NCI-H69 (cell line): ENCODE data around the gene TMEM51.

Experiments used
- DNase-seq: peaks from one replicate; lab custom pipeline; 2025; lab: John Stamatoyannopoulos, UW

TMEM51 gene

DNA sequence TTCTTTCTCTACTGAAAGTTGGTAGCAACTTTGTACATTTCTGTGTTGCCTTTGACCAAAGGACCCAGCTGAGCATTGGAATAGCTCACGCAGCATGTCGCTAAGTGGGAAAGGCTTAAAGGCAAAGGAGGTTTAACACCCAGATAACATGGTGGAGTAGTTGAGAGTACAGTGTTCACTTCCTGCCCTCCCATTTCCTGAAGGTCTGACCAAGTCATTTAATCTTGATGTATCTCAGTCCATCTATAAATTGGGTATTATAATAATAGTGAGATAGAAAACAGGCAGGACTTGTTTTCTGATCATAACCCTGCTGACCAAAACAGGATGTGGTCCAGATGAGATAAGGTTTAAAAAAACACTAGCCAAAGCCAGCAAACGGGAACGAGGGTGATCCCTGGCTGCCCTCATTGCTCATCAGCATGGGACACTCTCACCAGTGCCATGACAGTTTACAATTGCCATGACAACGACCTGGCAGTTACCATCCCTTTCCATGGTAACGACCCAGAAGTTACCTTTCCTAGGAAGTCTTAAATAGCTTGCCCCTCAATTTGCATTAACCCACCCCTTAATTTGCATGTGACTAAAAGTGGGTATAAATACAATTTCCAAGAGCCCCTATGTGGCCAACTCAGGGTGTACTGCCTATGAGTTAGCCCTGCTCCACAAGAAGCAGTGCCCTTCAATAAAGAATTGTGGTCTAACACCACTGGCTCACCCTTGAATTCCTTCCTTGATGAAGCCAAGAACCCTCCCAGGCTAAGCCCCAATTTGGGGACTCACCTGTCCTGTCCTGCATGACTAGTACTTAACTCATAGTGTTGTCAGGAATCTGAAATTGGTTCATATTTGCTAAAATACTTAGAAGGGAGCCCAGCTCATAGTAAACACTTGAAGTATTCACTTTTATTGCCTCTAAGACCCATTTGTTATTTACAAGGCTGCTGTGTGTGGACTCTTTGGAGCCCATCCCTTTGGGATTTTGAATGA is 65.0 kb downstream of the TMEM51 start:
- no peak for DNase-seq

DNA sequence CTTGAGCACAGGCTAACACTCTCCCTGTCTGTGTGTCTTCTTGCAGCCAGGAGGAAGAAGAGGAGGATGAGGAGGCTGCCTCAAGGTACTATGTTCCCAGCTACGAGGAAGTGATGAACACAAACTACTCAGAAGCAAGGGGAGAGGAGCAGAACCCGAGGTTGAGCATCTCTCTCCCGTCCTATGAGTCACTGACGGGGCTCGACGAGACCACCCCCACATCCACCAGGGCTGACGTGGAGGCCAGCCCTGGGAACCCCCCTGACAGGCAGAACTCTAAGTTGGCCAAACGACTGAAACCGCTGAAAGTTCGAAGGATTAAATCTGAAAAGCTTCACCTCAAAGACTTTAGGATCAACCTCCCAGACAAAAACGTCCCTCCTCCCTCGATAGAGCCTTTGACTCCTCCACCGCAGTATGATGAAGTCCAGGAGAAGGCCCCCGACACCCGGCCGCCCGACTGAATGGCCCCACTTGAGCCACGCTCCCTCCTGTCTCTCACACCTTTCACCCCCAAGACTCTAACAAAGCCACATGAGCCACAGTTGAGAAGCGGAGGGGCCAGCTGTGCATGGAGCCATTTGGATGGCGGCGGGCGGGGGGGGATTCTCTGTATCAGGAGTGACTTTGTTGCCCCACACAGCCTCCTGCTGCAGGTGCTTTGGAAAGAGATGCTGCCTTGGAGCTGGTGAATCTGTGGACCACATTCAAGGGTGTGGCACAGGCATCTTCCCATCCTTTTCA is 65.9 kb downstream of the TMEM51 start:
- DNase-seq, result no peak

GRCh38 chr1:15220024-15220392 is 66.5 kb downstream of the TMEM51 start:
- DNase-seq, result no peak

DNA sequence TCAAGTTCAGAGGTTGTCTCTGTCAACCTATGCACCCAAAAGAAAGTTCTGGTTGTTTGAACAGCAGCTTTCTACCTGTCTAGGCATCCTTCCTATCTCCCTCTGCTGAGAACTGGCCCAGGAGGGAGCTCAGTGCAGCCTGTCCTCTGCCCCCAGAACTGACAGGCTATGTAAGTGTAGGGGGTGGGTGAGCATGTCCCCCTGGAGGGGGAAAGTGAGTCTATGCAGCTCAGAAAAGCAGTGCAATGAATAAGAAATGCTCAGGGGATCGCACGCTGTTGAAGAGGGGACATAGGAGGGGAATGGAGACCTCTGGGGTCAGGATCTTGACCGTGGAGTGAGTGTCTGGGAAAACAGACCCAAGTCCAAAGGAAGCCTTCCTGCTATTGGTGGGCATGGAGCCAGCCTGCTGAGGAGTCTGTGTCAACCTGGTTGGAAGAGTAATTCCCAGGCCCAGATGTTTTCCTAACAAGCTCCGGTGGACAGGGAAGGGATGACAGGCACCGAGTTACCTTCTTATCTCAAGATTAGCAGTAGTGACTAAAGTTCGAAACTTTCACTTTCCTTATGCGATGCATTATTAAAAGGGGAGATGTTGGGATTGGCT is 67.4 kb downstream of the TMEM51 start:
- DNase-seq, result no peak

DNA sequence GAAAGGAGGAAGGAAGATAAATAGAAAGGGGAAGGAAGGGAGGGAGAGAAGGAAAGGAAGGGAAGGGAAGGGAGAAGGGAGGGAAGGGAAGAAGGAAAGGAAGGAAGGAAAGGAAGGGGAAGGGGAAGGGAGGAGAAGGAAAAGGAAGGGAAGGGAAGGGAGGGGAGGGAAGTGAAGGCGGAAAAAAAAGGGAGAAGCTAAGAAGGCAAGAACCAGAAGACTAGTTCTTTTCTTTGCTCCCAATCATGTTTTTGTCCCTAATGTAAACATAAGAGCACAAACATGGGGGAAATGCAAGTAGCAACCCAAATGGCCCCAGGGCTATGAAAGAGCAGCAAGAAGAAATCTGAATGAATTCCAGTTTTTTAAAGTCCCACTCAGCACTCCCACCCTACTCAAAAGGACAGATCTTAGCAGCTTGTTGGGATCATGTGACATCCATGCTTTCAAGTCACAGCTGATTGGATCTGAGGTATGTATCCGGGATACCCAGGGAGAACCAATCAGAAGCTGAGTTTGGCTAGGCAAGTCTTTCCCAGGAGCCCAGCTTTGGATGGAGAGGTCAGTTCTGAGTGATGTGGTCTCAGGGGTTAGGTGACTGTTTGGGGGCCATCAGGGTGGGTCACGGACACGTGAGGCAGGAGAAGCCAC is 69.2 kb downstream of the TMEM51 start:
- DNase-seq, result no peak

DNA sequence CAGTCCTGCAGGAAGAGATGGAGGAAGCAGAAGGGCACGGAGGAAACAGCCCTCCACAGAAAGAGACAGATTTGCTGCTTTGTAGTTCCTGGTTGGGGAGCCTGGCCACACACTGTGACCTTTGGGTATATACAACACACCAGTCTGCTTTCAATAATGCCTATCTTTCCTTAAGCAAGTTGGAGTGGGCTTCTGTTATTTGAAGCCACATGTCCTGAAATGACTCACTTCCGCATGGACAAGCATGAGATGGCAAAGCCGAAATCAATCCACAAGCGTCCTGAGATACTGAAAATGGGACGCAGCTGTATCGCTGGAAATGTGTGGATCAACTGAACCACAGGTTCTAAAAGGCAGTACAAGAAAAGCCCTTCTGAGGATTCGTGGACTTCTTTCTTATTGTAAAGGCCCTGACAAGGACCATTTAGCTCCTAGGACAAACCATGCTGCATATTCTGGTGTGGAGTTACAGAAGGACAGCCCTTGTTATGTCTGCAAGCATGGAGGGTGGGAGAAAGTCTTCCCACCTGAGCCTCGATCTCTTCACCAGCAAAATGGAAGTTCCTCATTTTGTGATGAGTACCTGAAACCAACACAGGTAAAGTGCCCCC is 70.8 kb downstream of the TMEM51 start:
- DNase-seq, result no peak

GRCh38 chr1:15224974-15225373 is 71.4 kb downstream of the TMEM51 start:
- DNase-seq, result no peak

GRCh38 chr1:15225461-15225860 is 71.9 kb downstream of the TMEM51 start:
- peak; percentile 41 for DNase-seq

GRCh38 chr1:15226388-15227255 is 73.1 kb downstream of the TMEM51 start:
- DNase-seq, result no peak

DNA sequence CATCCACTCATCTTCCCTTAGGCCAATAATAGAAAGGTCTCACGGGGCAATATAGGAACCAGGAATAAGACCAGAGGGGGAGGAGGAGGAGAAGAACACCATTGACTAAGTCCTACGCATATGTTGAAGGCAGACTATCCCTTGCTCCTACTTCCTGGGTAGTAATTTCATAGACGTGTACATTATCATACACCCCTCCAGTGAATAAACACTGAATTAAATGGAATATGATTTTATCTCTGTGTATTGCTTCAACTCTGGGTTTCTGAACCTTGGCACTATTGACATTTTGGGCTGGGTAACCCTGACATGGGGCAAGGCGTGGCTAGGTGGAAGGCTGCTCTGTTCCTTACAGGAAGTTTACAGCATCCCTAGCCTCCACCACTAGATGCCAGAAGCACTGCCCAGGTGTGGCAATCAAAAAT is 76.2 kb downstream of the TMEM51 start:
- no peak for DNase-seq

DNA sequence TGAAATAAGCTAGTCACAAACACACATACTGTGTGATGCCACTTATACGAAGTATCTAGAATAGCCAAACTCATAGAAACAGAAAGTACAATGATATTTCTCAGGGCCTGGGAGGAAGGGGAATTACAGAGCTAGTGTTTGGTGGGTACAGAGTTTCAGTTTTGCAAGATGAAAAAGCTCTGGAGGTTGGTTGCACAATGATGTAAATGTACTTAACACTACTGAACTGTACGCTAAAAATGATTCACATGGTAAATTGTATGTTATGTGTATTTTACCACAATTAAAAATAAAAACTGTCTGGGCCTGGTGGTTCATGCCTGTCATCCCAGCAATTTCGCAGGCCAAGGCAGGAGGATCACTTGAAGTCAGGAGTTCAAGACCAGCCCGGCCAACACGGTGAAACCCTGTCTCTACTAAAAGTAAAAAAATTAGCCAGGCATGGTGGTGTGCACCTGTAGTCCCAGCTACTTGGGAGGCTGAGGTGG is 78.2 kb downstream of the TMEM51 start:
- no peak for DNase-seq

DNA sequence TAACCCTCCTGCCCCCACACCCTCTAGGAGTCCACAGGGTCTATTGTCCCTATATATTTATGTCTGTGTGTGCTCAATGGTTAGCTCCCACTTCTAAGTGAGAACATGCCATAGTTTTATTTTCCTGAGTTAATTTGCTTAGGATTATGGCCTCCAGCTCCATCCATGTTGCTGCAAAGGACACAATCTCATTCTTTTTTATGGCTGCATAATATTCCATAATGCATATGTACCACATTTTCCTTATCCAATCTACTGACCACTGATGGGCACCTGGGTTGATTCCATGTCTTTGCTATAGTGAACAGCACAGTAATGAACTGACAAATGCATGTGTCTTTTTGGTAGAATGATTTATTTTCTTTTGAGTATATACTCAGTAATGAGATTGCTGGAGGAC is 80.1 kb downstream of the TMEM51 start:
- DNase-seq, result no peak

DNA sequence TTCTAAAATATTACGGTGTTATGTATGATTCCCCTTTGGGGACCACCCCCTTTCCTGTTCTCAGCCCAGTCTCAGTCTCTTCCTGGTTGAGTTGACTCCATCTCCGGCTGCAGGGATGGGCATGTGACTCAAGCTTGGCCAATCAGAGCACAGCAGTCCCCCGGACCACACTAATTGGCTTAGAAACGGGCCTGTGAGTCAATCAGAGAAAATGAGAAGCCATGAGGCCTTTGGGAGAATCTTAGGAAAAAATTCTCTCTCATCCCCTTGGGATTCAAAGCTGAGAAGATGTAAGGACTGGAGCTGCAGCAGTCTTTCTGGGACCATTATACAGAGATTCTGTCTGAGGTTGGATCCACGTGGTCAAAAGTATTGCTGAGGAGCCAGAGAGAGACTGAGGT is 82.8 kb downstream of the TMEM51 start:
- no peak for DNase-seq

- DNase-seq, result no peak
These were observed 83.2 kb downstream of the TMEM51 start for GRCh38 chr1:15236746-15237145.

DNA sequence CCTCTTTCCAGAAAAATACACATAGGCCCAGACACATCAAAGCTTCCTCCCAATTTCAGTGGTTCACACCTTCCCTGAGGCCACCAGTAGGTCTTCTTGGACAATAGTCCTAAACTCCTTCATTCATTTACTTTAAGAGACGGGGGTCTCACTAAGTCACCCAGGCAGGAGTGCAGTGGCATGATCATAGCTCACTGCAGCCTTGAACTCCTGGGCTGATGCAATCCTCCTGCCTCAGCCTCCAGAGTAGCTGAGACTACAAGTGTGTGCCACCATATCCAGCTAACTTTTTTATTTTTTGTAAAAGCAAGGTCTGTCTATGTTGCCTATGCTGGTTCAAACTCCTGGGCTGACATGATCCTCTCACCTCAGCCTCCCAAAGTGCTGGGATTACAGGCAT is 85.2 kb downstream of the TMEM51 start:
- DNase-seq, result no peak

GRCh38 chr1:15242766-15243165 is 89.2 kb downstream of the TMEM51 start:
- no peak for DNase-seq

DNA sequence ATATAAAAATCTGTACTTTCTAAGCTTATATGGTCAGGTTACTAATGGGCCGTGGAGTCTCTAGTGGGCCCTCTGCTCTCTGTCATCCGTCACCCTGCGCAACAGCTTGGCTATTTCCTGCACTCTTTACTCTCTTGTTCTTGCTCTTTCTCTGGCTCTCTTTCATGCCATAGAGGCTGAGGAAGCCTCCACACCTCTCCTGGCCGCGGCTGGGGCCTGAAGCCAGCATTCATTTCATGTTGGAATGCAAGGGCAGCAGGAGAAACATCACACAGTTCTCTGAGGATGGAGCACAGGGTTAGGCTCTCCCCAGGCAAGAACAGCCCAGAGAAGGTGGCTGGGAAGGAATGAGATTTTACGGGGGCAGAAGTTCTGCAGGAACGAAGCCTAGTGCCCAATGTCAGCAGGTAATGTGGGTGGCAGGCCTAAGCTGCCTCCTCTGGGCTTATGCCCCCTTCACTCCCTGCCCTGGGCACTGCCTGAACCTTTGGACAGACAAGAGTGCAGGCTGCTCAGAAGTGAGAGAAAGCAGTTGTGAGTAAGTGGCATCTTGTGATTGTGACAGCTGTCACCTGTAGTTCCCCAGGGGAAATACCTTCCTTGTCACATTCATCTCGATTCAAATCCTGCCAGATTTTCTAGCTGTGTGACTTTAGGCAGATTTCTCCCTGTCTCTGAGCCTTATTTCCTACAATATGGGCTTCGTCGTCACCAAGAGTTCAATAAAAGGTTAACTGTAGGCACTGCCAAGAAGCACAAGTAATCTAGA is 89.9 kb downstream of the TMEM51 start:
- DNase-seq, result no peak

GRCh38 chr1:15244813-15245212 is 91.3 kb downstream of the TMEM51 start:
- no peak for DNase-seq

DNA sequence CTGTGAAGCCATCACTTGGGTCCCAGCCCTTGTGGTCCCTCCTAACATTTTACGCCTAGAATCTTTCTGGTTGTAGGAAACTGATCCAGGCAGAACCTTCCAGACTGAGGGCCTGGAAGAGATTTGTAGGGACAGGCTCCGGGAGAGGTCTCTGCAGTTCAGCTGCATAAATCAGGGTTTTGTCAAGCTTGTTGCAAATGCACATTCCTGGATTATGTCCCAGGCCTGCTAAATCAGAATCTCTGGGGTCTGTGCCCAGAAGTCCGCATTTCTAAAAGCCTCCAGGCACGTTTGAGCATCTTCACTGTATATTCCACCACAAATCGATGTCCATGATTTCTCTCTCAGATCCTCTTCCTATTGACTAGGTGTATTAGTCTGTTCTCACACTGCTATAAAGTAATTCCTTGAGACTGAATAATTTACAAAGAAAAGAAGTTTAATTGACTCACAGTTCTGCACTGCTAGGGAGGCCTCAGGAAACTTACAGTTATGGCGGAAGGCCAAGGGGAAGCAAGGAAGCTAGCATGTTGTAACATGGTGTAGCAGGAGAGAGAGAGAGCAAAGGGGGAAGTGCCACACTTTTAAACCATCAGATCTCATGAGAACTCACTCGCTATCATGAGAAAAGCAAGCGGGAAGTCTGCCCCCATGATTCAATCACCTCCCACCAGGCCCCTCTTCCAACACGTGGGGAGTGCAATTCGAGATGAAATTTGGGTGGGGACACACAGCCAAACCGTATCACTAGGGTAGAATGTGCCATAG is 92.2 kb downstream of the TMEM51 start:
- no peak for DNase-seq
